Forelimb muscle (tissue), 1 donor: ENCODE measurements around the gene HOXA1. TPM values are rescaled to one million over a fixed set of nuclear protein-coding genes. Genes with fewer than 3 reads are reported as not detected.

Source experiments
- DNase-seq: peaks from one replicate; pipeline ENCODE4 v3.0.0-alpha.2; 2013; ENCODE audit warnings: low read depth
- polyA plus RNA-seq: library from polyadenylated mRNA; unstranded; fragments of 120-200 nt; gene quantifications from one replicate; pipeline ENCODE4 v1.2.1, GENCODE V29; 2013; ENCODE audit not compliant: insufficient read length

The HOXA1 gene
- 0.77 TPM for polyA plus RNA-seq

DNA sequence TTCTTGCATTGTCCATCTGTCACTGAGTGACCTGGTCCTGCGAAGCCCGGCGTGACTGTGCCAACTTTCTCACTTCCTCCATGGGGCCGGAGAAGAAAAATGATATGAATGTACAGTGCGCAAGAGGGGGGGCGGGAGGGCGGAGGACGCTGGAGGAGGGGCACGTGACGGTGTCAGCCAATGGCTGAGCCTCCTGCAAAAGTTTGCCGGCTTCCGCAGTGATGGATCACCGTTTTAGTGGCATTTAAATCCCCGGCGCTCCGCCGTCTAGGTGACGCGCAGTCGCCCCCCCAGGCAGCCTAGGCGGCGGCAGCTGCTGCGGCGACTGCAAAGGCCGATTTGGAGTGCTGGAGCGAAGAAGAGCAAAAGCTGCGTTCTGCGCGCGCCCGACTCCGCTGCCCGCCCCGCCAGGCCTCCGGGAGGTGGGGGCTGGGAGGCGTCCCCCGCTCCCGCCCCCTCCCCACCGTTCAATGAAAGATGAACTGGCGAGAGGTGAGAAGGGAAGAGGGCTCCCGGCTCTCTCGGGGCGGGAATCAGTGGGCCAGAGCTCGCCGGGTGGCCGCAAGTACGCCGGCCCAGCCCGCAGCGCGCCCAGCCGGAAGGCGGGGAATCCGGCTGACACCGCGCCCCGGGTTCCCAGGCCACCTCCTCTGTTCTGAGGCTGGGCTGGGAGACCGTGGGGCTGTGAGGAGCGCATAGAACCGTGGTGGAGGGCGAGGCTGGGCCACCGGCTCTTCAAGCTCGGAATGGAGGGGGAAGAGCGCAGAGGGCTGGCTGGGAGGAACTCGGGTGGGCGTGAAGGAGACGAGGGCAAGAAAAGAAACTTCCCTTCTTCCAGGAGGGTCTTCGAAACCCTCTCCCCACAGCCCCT, at the start of gene HOXA1:
Gene HOXA1 (minus strand): TSS at position 104 of the 871 bp plus-strand sequence. CDS start 88 bp downstream, at position 16.
- no peak for DNase-seq

DNA sequence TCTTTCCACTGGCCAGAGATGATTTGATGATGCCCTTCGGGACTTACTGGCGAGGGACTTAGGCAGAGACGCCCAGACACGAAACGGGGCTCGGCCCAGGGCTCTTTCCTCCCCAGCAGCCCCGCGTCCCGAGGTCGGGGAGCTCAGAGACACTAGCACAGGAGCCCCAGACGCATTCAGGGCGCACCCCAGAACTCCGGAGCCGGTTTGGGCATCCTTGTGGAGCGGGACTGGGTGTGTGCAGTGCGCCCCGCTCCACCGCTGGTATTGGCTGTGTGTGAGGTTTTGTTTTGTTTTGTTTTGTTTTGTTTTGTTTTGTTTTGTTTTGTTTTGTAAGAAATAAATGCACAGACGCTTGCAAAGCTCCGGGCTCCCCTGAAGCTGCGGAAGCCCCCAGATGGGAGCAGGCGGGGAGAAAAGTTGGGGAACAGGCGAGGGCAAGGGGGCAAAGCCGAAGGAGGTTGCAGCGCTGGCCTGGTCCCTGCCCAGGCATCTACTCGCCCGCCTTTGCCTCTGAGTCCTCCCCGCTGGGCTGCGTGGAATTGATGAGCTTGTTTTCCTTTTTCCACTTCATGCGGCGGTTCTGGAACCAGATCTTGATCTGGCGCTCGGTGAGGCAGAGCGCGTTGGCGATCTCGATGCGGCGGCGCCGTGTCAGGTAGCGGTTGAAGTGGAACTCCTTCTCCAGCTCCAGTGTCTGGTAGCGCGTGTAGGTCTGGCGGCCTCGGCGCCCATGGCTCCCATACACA, 49.5 kb upstream of the HOXA1 start:
- DNase-seq: no peak

- no peak for DNase-seq
These were observed 49.0 kb upstream of the HOXA1 start for GRCh38 chr7:27144781-27145164.

- no peak for DNase-seq
These were observed 48.4 kb upstream of the HOXA1 start for GRCh38 chr7:27143950-27144780.

GRCh38 chr7:27143023-27143949, 47.5 kb upstream of the HOXA1 start, which contains the start of gene HOXA5:
HOXA5 (minus strand) TSS chr7:27143681; CDS start chr7:27143607, 74 bp downstream.
- DNase-seq: peak; percentile 88

GRCh38 chr7:27142580-27143022, 46.8 kb upstream of the HOXA1 start:
- DNase-seq: no peak

DNA sequence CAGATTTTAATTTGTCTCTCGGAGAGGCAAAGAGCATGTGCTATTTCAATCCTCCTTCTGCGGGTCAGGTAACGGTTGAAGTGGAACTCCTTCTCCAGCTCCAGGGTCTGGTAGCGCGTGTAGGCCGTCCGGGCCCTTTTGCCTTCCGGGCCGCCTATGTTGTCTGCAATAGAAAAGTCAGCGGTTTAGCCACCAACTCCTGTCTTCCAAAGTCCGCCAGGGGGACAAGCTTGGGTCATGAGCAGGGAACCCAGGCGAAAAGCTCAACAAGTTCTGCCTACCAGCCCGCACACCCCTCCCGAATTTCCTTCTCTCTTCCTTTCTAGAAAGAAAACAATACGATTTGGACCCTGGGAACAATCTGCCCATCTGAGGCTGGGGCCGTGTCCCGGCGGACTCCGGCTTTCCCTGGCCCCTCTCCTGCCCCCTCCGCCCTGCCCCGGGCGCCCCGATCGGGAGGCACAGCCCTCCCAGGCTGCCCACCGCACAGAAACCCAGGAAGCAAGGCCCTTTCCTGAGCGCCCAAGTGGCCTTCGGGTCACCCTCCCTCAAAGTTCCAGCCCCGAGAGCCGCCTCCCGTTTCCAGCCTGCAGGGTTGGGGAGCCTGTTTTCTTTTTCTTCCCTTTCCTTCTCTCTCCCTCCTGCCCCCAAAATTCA, 46.3 kb upstream of the HOXA1 start:
- DNase-seq: no peak

DNA sequence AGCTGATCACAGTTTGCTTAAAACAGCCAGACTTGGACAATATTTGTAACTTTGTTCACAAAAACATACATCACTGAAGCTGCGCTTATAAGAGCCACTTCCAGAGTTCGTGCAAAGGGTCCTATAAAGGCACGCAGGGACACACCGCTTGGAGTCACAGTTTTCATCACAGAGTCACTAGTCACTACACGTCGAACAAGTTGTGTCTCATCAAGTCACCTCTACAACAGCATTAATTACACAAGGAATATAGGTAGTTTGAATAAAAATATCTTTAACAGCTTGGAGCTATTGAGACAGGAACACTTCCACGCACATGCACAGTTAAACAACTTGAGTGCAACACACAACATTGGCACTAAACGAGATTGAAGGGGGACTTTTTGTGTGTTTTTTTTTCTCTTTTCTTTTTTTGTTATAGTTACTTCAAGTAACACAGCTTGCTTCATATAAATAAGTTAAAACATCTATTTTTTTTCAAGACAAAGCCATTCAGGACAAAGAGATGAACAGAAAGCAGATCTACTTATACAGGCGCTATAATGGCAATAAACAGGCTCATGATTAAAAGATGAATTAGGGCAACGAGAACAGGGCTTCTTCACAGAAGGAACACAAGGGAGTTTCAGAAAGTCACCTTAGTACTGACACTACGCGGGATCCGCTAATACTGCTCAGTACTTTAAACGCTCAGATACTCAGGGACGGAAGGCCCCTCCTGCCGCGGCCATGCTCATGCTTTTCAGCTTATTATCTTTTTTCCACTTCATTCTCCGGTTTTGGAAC, 45.5 kb upstream of the HOXA1 start:
- DNase-seq: no peak

- no peak for DNase-seq
These were observed 44.5 kb upstream of the HOXA1 start for GRCh38 chr7:27140126-27140857.

DNA sequence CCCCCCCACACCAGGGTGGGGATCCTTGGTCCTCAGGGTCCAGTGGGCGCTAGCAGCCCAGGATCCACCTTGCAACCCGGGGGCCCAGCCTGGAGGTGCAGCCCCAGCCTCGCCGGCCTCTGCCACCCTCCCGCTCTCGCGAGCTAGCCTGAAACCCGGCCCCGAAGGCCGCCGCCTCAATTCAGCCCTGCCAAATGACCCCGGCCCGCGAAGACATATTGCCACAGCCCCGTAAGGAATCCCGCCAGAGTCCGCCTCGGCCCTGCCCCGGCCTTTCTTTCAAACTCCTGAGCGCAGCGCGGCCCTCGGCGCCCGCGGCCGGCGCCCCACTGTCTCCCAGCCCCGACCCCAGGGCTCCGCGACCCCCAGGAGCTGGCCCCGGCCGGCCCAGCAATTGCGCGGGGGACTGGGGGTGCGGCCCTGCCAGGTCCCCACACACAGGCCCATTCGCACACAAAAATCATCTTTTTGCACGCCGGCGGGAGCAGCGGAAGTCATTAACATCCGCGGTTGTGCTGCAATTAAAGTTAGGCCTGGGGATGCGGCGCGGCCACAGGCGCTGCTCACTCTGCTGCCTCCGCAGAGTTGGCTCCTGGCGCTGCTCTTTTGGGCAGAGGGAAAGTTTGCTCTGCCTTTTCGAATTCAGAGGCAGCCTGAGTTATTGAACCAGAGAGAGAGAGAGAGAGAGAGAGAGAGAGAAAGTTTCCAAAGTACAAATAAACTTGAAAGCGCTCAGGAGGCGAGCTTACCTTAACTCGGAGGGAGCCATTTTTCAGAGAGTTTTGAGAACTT, 43.7 kb upstream of the HOXA1 start:
- no peak for DNase-seq

- DNase-seq: no peak
These were observed 43.2 kb upstream of the HOXA1 start for GRCh38 chr7:27138985-27139333.

DNA sequence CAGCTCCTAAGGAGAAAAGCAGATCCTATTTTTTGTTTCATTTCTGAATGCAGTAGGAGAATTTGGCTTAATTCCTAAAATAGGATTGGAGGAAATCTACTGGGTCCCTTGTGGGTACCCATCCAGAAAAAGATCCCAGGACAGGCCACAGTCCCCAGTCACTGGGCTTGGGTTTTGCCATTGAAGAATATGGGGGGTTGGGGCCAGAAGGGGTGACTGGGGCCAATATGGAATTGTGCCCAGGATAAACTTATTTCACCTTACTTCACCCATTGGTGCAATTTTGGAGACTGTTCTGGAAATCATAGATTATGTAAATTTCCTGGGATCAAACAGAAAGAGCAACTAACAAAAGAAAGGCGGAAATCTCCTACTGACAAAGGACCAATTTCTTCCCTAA, 42.7 kb upstream of the HOXA1 start:
- no peak for DNase-seq

DNA sequence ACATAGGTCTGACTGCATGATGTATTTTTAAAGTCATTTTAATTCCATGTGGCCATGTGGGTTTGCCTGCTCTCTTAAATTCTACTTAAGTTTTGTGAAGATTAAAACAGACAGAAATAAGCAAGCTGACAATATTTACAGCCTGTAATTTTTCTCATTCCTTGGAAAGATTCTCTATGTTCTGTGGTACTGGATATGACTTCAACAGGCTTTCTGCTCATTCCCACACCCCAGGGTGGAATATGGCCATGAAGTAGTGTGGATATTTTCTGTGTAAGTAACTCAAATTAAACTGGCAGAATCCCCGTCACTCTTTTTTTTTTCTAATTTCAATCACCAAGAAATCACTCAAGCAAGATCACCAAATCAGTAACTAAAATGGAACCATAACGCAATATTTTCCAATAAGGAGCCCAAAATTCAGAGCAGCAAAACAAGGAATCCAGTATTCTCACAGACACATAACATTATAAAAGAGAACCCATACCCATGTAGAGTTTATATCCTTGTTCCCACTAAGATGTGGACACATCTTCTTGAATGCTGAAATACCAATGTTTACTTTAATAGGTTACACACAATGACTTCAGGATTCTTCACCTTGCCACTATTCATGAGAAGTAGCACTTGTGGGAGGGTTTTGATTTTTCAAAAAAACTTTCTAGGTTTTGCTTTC, 42.0 kb upstream of the HOXA1 start:
- DNase-seq: no peak

- no peak for DNase-seq
These were observed 38.6 kb upstream of the HOXA1 start for GRCh38 chr7:27134392-27134791.

DNA sequence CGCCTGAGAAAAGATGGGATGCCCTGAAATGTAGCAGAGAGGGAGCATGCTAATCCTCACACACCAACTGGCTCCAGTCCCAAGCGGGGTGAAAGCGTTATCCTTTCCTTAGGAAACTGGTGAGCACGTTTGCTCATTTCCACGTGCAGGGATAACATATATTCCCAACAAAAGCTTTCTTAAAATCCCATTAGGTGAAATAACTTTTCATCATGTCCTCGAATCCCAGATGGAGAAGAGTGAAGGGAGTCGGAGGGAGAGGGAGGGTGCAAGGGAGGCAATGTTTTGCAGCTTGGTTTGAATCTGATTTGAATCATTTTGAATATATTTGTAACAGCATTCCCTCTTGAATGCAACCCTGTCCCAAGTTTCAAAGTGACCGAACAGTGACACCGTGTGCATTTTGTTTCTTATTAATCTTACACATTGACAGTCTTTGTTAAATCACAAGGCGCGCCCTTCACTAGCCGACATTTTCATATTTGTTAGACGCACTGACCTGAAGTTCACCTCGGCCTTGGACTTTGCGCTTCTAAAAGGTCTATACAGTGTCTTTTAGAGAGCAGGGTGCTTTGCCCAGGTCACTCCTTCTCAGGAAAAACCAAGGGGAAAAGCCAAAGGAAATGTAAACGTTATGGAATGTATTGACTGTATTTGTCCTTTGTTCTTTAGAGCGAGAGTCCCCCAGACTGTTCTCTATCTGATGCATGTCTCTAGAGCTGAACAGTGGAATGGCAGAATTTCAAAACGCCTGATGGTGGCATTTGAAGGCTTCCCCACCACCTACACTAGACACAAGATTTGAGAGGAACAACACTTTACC, 37.8 kb upstream of the HOXA1 start:
- no peak for DNase-seq

GRCh38 chr7:27132978-27133377, 37.2 kb upstream of the HOXA1 start:
- DNase-seq: no peak
